Measurements from ENCODE around the gene ERLIN1.

Gene ERLIN1

GRCh38 chr10:100100651-100101184 lies 85.1 kb downstream of the ERLIN1 start:
- no peak overlapping the region for H3K9ac ChIP-seq (ENCODE audit: low read length)
- DNase-seq: no peak
- H4K20me1 ChIP-seq (ENCODE audit: insufficient read depth, low read length): no peaks in the 10 kb centered on the region
- H3K27me3 ChIP-seq (replicated peaks; ENCODE audit: insufficient read depth, low read length): no peaks in the 10 kb centered on the region
- no peak overlapping the region for H3K4me2 ChIP-seq (ENCODE audit: low read depth, low read length)
- TF ChIP-seq, protein P1, sequence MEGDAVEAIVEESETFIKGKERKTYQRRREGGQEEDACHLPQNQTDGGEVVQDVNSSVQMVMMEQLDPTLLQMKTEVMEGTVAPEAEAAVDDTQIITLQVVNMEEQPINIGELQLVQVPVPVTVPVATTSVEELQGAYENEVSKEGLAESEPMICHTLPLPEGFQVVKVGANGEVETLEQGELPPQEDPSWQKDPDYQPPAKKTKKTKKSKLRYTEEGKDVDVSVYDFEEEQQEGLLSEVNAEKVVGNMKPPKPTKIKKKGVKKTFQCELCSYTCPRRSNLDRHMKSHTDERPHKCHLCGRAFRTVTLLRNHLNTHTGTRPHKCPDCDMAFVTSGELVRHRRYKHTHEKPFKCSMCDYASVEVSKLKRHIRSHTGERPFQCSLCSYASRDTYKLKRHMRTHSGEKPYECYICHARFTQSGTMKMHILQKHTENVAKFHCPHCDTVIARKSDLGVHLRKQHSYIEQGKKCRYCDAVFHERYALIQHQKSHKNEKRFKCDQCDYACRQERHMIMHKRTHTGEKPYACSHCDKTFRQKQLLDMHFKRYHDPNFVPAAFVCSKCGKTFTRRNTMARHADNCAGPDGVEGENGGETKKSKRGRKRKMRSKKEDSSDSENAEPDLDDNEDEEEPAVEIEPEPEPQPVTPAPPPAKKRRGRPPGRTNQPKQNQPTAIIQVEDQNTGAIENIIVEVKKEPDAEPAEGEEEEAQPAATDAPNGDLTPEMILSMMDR (IDR thresholded peaks at IDR 0.05; ENCODE audit: low read length): no peak
- TF ChIP-seq EZH2phosphoT487 (IDR thresholded peaks at IDR 0.05; ENCODE audit: low read length) (no peak), EZH2 (optimal IDR thresholded peaks at IDR 0.05; ENCODE audit: low read depth, low read length) (no peak)
- H3K9me2 ChIP-seq (replicated peaks; ENCODE audit: insufficient read depth, low read length): no peaks in the 10 kb centered on the region
- no peak overlapping the region for H3K4me3 ChIP-seq (ENCODE audit: low read length)
- H3K27ac ChIP-seq (ENCODE audit: low read length): no peak overlapping the region
- no peaks in the 10 kb centered on the region for H3K36me3 ChIP-seq (replicated peaks; ENCODE audit: insufficient read depth, low read length)
- no peaks in the 10 kb centered on the region for H3F3A ChIP-seq (ENCODE audit: insufficient read depth, low read length)
- no peaks in the 10 kb centered on the region for H3K9me3 ChIP-seq (replicated peaks; ENCODE audit: insufficient read depth, low read length)
- no peak overlapping the region for H2AFZ ChIP-seq (ENCODE audit: low read length)
- H3K4me1 ChIP-seq (ENCODE audit: low read length): no peaks in the 10 kb centered on the region
- no peaks in the 10 kb centered on the region for H3K79me2 ChIP-seq (ENCODE audit: low read length)

All from MM.1S (cell line).